B cell (primary cell): Measurements from ENCODE around the gene COBL.

Experiments
- EZH2 ChIP-seq: IDR thresholded peaks from 2 replicates; pipeline ENCODE4 v1.6.1; 2012; ENCODE audit warnings: borderline replicate concordance, low read depth, mild to moderate bottlenecking, moderate library complexity, low read length; ENCODE audit not compliant: insufficient read depth, poor library complexity, severe bottlenecking
- TF ChIP-seq, protein P1 (sequence below): fragments of 200-600 bp; IDR thresholded peaks from one replicate; pipeline ENCODE4 v1.8.0; 2022; ENCODE audit warnings: antibody characterized with exemption, mild to moderate bottlenecking

DNA sequence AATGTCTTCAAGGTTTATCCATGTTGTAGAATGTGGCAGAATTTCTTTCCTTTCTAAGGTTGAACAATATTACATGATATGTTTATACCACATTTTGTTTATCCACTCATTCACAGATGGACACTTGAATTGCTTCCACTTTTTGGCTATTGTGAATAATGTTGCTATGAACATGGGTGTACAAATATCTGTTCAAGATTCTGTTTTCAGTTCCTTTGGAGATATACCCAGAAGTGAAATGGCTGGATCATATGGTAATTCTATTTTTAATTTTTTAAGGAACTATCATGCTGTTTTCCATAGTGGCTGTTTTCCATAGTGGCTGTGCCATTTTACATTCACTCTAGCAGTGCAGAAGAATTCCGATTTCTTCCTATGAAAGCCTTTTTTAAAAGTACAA lies 339.2 kb downstream of the COBL start:
- TF ChIP-seq, protein P1, sequence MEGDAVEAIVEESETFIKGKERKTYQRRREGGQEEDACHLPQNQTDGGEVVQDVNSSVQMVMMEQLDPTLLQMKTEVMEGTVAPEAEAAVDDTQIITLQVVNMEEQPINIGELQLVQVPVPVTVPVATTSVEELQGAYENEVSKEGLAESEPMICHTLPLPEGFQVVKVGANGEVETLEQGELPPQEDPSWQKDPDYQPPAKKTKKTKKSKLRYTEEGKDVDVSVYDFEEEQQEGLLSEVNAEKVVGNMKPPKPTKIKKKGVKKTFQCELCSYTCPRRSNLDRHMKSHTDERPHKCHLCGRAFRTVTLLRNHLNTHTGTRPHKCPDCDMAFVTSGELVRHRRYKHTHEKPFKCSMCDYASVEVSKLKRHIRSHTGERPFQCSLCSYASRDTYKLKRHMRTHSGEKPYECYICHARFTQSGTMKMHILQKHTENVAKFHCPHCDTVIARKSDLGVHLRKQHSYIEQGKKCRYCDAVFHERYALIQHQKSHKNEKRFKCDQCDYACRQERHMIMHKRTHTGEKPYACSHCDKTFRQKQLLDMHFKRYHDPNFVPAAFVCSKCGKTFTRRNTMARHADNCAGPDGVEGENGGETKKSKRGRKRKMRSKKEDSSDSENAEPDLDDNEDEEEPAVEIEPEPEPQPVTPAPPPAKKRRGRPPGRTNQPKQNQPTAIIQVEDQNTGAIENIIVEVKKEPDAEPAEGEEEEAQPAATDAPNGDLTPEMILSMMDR: no peak
- no peak for TF ChIP-seq EZH2
